ENCODE measurements around the gene TTC23L.
A peak's percentile ranks its signal among the peaks of the same experiment; 100 is the strongest.
"Not testable (repeated sequence)": the region's sequence is repeated elsewhere in the genome, so short reads cannot be mapped to it uniquely, and the experiment has no call there.

The TTC23L gene

GRCh38 chr5:34918025-34918424 is 79.1 kb downstream of the TTC23L start:
- no peak for DNase-seq

- DNase-seq, result no peak
These were observed 80.1 kb downstream of the TTC23L start for GRCh38 chr5:34919077-34919476.

- DNase-seq, result not testable (repeated sequence)
These were observed 84.3 kb downstream of the TTC23L start for GRCh38 chr5:34923256-34923655.

GRCh38 chr5:34923694-34924461 is 84.9 kb downstream of the TTC23L start:
- no peak for DNase-seq

- DNase-seq, result no peak
These were observed 85.5 kb downstream of the TTC23L start for GRCh38 chr5:34924462-34924765.

- no peak for DNase-seq
These were observed 87.4 kb downstream of the TTC23L start for GRCh38 chr5:34926318-34926888.

GRCh38 chr5:34927785-34928184 is 88.8 kb downstream of the TTC23L start:
- no peak for DNase-seq

GRCh38 chr5:34928267-34928666 is 89.3 kb downstream of the TTC23L start:
- DNase-seq, result no peak

- DNase-seq, result peak; percentile 59 to 99 (median 96)
These were observed 90.3 kb downstream of the TTC23L start, which contains the start of gene DNAJC21 for GRCh38 chr5:34929134-34929719. Gene DNAJC21 (plus strand): TSS chr5:34929559. CDS start chr5:34929820, 261 bp downstream.

GRCh38 chr5:34929720-34930461 is 90.9 kb downstream of the TTC23L start:
- DNase-seq, result peak in 55 of 56 donors; percentile 10 to 84 (median 66)

GRCh38 chr5:34930462-34930844 is 91.5 kb downstream of the TTC23L start:
- DNase-seq, result no peak

- no peak for DNase-seq
These were observed 91.9 kb downstream of the TTC23L start for GRCh38 chr5:34930870-34931269.

- DNase-seq, result no peak
These were observed 94.0 kb downstream of the TTC23L start for GRCh38 chr5:34932947-34933346.

GRCh38 chr5:34941936-34942335 is 103.0 kb downstream of the TTC23L start:
- no peak for DNase-seq

GRCh38 chr5:34944044-34944443 is 105.1 kb downstream of the TTC23L start:
- DNase-seq, result no peak

GRCh38 chr5:34944460-34945047 is 105.6 kb downstream of the TTC23L start:
- no peak for DNase-seq
